HL-60/S4 treated with phorbol 12-myristate 13-acetate at 8.2 ng/mL for 4 days and 3 days (cell line): ENCODE data around the gene C13orf42.

ENCODE experiments used
- in situ Hi-C: fragments of 300-500 bp; cut with MboI; formaldehyde crosslinking; loops from 2 replicates; pipeline ENCODE4 v1.15.0; 2022; ENCODE audit warnings: low sequenced_read_pairs

The C13orf42 gene

DNA sequence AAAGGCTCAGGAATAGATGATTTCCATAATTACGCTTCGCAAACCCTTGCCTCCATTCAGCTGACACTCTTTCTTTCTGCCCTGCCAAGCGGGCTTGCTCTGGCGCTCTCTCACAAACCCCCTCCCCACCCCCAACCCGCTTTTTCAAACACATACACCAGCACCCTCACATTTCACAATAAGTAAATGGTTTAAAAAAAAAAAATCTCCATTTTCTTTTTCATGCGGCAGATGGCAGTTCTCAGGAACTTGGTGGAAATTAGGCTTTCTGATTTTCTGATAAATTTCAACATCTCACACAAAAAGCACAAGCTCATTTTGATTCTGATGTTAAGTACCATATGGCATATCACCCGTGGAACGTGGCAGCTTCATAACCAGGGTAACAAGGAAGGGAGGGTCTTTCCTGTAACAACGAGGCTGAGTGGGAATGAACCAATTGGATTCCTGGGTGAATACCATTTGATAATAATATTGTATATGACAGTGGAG is 43.8 kb downstream of the C13orf42 start:
- in situ Hi-C loops, result loop anchor here (25.0 kb wide), 2 partner anchors 1105 to 1405 kb away; no protein-coding TSS in a partner anchor

GRCh38 chr13:51066091-51066831 is 44.8 kb downstream of the C13orf42 start:
- in situ Hi-C loops, result loop anchor here (25.0 kb wide), 2 partner anchors 1104 to 1404 kb away; no protein-coding TSS in a partner anchor

DNA sequence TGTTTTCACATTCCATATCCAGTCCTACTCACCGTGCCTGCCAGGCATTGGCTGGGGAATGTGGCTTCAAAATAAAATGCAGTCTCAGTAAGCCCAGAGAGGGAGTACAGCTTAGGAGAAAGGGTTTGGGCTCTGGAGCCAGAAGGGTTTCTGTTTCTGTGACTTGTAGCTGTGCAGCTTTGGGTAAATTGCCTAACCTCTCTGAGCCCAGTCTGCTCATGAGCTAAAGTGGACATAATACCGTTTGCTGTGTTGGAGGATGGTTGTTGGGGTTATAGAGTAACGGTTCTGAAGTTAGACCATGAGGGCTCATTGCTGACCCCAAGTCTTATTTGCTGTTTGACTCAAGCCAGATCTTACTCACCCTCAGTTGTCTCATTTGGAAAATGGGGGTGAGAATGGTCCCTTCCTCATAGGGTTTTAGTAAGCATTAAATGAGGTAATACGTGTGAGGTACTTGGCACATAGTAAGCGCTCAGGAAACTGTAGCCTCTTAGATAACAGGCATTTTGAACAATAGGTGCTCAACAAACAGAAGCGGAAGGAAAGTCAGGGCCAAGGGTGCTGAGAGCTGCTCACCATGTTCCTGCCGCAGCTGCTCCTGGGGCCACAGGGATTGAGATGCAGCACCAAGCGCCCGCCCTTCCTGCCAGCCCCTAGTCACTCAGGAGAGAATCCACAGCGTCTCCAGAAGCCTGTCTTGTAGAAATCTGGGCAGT is 45.5 kb downstream of the C13orf42 start:
- in situ Hi-C loops, result loop anchor here (25.0 kb wide), 2 partner anchors 1103 to 1403 kb away; no protein-coding TSS in a partner anchor

- in situ Hi-C loops, result loop anchor here (25.0 kb wide), 2 partner anchors 1102 to 1402 kb away; no protein-coding TSS in a partner anchor
These were observed 46.3 kb downstream of the C13orf42 start for GRCh38 chr13:51064753-51065152.

DNA sequence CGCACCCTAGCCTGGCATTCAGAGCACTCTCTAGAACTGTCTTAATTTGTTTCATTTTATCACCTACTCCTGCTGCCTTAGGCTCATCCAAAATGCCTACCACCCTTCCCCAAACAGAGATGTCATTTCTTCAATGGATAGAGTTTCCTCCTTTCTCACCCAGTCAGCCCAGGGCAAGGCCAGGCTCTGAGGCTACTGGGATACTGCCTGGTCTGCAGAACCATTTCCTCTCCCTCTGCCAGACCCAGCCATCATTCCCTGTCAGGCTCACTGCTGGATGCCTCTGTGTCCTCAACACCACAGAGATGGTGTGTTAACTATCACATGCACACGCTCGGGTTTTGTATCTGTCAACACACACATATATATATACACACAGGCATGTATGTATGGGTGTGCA is 47.2 kb downstream of the C13orf42 start:
- in situ Hi-C loops, result loop anchor here (25.0 kb wide), 2 partner anchors 1102 to 1402 kb away; no protein-coding TSS in a partner anchor

DNA sequence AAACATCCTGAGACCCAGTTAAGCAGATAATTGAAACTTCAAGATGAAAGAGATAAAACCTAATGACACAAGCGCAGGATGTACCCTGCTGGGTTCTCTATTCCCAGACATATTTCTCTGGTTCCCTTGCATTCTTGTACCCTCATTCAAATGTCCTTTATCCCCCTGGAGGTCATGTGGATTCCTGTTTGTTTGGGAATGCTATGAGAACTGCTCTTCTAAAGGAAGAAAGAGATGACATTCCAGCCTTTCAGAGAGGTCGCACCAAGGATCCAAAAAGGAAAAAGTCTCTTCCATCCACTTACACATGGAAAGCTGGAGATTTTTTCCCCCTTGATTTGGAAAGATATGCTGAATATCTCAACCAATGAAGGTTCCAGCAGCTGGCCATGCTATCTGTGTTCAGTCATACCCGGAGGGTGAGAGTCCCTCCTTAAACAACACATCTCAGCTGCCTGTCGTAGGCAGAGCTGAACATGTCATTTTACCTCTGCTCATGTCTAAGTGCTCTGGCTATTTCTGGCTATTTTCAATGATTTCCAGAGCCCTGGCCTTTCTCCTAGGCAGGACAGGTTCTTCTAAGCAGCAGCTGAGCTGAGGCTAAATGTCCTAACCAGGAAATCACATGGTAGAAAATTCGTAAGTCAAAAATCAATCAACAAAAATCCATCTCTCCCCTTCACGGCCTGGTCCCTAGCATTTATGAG is 52.5 kb downstream of the C13orf42 start:
- in situ Hi-C loops, result loop anchor here (25.0 kb wide), 2 partner anchors 1096 to 1396 kb away; no protein-coding TSS in a partner anchor

GRCh38 chr13:51057906-51058305 is 53.2 kb downstream of the C13orf42 start:
- in situ Hi-C loops, result loop anchor here (25.0 kb wide), 2 partner anchors 1096 to 1396 kb away; no protein-coding TSS in a partner anchor

DNA sequence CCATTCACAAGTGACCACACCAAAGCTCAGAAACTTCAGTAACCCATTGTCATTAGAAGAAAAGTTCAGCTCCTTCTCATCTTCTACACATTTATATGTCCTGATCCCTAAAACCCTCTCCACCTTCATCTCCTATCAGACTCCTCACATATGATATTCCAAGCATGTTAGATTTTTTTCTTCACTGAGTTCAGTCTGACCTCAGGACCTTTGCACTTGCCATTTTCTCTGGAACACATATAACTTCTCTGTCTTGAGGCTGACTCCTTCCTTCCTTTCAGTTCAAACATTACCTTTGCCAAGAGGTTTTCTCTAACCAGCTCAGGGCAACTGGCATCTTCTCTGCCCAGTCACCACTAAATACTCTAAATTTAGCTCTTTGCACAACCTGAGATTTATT is 54.1 kb downstream of the C13orf42 start:
- in situ Hi-C loops, result loop anchor here (25.0 kb wide), 2 partner anchors 1095 to 1395 kb away; no protein-coding TSS in a partner anchor

- in situ Hi-C loops, result loop anchor here (25.0 kb wide), 2 partner anchors 1090 to 1390 kb away; no protein-coding TSS in a partner anchor
These were observed 58.5 kb downstream of the C13orf42 start for GRCh38 chr13:51052581-51052980.

DNA sequence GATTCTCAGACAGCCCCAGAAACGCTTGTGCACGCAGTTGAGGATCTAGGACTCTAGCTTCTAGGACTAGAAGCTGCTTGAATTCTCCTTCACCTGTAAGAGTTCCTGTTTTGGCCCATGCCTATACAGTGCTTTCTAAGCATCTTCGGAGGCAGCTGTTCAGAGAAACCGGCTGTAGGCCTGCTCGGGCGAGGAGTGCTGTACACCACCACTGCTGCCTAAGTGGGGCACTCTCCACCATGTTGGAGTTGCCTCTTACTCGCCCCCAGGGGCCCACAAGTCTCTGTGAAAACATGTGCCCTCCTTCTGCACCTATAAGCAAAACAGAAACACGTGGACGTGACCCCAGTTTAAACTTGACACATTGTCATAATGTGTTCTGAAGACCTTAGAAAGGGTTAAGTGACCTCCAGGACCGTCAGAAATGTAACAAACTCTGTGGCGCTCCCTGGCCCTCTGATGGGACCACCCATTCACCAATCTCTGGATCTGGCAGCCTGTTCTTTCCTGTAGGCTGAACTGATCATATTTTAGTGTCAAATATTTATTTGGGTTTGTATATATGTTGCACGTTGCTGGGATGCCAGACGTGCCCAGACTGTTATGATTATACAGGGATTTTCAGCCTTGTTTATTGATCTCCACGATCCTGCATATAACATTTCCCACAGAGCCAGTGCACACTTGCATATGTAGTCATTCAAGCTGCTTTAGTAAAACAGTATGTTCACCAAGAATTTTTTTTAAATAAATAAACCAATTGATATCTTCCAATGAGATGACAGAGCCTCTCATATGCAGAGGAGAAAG is 60.8 kb downstream of the C13orf42 start:
- in situ Hi-C loops, result loop anchor here (25.0 kb wide), 2 partner anchors 1088 to 1388 kb away; no protein-coding TSS in a partner anchor

GRCh38 chr13:51048616-51049015 is 62.5 kb downstream of the C13orf42 start:
- in situ Hi-C loops, result no loop called here

- in situ Hi-C loops, result no loop called here
These were observed 63.0 kb downstream of the C13orf42 start for GRCh38 chr13:51048166-51048461.

GRCh38 chr13:51047434-51048165 is 63.5 kb downstream of the C13orf42 start:
- in situ Hi-C loops, result no loop called here

- in situ Hi-C loops, result no loop called here
These were observed 65.6 kb downstream of the C13orf42 start for GRCh38 chr13:51045451-51045850.

GRCh38 chr13:51044023-51044665 is 66.9 kb downstream of the C13orf42 start:
- in situ Hi-C loops, result no loop called here

GRCh38 chr13:51043310-51043709 is 67.8 kb downstream of the C13orf42 start:
- in situ Hi-C loops, result no loop called here

GRCh38 chr13:51041710-51042109 is 69.4 kb downstream of the C13orf42 start:
- in situ Hi-C loops, result no loop called here

DNA sequence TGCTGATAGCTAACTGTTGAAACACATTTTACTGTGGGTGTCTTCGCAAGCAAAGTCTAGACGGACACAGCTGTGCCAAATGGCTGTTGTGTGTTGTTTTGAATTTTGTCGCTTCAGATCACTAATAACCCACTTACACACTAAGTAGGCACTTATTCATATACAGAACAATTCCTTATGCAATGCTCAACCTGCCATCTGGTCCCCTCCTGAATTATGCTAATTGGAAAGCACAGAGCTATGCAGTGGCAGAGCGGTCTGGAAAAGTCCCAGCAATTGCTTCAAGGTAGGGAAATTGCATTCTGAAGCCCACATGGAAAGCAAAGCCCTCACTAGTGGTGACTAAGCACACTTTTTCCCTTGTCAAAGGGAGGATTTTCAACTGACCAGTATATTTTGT is 69.9 kb downstream of the C13orf42 start:
- in situ Hi-C loops, result no loop called here

GRCh38 chr13:51040431-51040830 is 70.6 kb downstream of the C13orf42 start:
- in situ Hi-C loops, result no loop called here
